Measurements from ENCODE around the gene VASH1. TPM values are rescaled to one million over a fixed set of nuclear protein-coding genes. Genes with fewer than 3 reads are reported as not detected.
A peak's percentile ranks its signal among the peaks of the same experiment; 100 is the strongest.

Gene VASH1
- total RNA-seq, 4 donors from 2014 or later, result 3.6 to 23.4 (median 16.4) TPM

GRCh38 chr14:76759589-76759988 lies 1.7 kb upstream of the VASH1 start:
- H3K27ac ChIP-seq, result no peak overlapping the region
- no peaks in the 10 kb centered on the region for H3K36me3 ChIP-seq
- intact Hi-C loops (cut with DNase I; ENCODE audit: low total_unique reads), result no loop called here
- peaks cover 0 to 4% of the 10 kb centered on the region in 2 donors for H3K4me1 ChIP-seq
- H3K9me3 ChIP-seq, result no peaks in the 10 kb centered on the region
- no peaks in the 10 kb centered on the region for H3K27me3 ChIP-seq
- no peak for DNase-seq
- H3K4me3 ChIP-seq, result no peak overlapping the region
- TF ChIP-seq POLR2A (IDR thresholded peaks at IDR 0.05), result no peak
- no peak for TF ChIP-seq CTCF (IDR thresholded peaks at IDR 0.05)

GRCh38 chr14:76760331-76761135 lies 735 bp upstream of the VASH1 start:
- TF ChIP-seq CTCF (IDR thresholded peaks at IDR 0.05), result no peak
- no peak for TF ChIP-seq POLR2A (IDR thresholded peaks at IDR 0.05)
- Histone ChIP-seq H3K4me1 (peaks cover 4% of the 10 kb centered on the region in 2 donors), H3K27me3 (no peaks in the 10 kb centered on the region), H3K36me3 (no peaks in the 10 kb centered on the region), H3K27ac (peak overlapping the region in 1 of 2 donors; percentile 69), H3K9me3 (no peaks in the 10 kb centered on the region), H3K4me3 (peak overlapping the region; percentile 75 to 76)
- no peak for DNase-seq
- intact Hi-C loops (cut with DNase I; ENCODE audit: low total_unique reads), result no loop called here

- H3K4me1 ChIP-seq, result peaks cover 4% of the 10 kb centered on the region in 2 donors
- intact Hi-C loops (cut with DNase I; ENCODE audit: low total_unique reads), result no loop called here
- no peaks in the 10 kb centered on the region for H3K27me3 ChIP-seq
- peak overlapping the region; percentile 75 to 76 for H3K4me3 ChIP-seq
- H3K27ac ChIP-seq, result peak overlapping the region; percentile 69 to 74
- H3K9me3 ChIP-seq, result no peaks in the 10 kb centered on the region
- DNase-seq, result no peak
- H3K36me3 ChIP-seq, result no peaks in the 10 kb centered on the region
- TF ChIP-seq CTCF (IDR thresholded peaks at IDR 0.05) (no peak), POLR2A (IDR thresholded peaks at IDR 0.05) (no peak)
Observed at GRCh38 chr14:76761960-76762410, 717 bp downstream of the VASH1 start.

GRCh38 chr14:76762411-76763095 lies 1.3 kb downstream of the VASH1 start:
- no peaks in the 10 kb centered on the region for H3K27me3 ChIP-seq
- peak overlapping the region; percentile 69 to 74 for H3K27ac ChIP-seq
- intact Hi-C loops (cut with DNase I; ENCODE audit: low total_unique reads), result no loop called here
- no peaks in the 10 kb centered on the region for H3K36me3 ChIP-seq
- TF ChIP-seq CTCF (IDR thresholded peaks at IDR 0.05), result no peak
- no peak for TF ChIP-seq POLR2A (IDR thresholded peaks at IDR 0.05)
- no peaks in the 10 kb centered on the region for H3K9me3 ChIP-seq
- H3K4me1 ChIP-seq, result peaks cover 4% of the 10 kb centered on the region in 2 donors
- DNase-seq, result no peak
- H3K4me3 ChIP-seq, result peak overlapping the region; percentile 75 to 76
